HepG2 (cell line): ENCODE measurements around the gene FAM118B. TPM values are rescaled to one million over a fixed set of nuclear protein-coding genes. Genes with fewer than 3 reads are reported as not detected.

Source experiments
- ATAC-seq: fragments of 200-7000 bp; cut with Tn5 transposase; 3 replicates; pipeline ENCODE4 v1.9.1; 2020; ENCODE audit warnings: mild to moderate bottlenecking, moderate library complexity
- BruUV-seq: library from RNA; stranded (reverse); fragments of 400-500 nt; replicated peaks from 2 replicates; lab custom pipeline; 2021; lab: Mats Ljungman, UMichigan
- CTCF ChIA-PET: fragments of 300-600 bp; formaldehyde crosslinking; extraction: SDS; loops from one replicate; lab custom pipeline; 2021; ENCODE audit warnings: low total read pairs, inconsistent platforms, low intra/inter-chr PET ratio; lab: Yijun Ruan, JAX
- POLR2A ChIA-PET: fragments of 350-600 bp; sonication (Branson Sonifier 250); formaldehyde crosslinking; loops from one replicate; lab custom pipeline; 2020; ENCODE audit warnings: antibody characterized with exemption, inconsistent platforms; lab: Yijun Ruan, JAX
- DNase-seq: peaks from one replicate; pipeline ENCODE4 v3.0.0-alpha.2; 2015; ENCODE audit warnings: low spot score
- FAIRE-seq: peaks from 3 replicates; lab custom pipeline; 2011; peaks lifted over from hg19 to GRCh38; lab: Jason Lieb, UNC
- H2AFZ ChIP-seq: one replicate; pipeline ENCODE4 v1.6.1; 2011; ENCODE audit warnings: low read length, inconsistent platforms
- H3K27ac ChIP-seq: fragments of 300-600 bp; 3 replicates; pipeline ENCODE4 v1.8.0; 2011; ENCODE audit warnings: mixed run types, mild to moderate bottlenecking, mixed read lengths, low read length, inconsistent platforms; ENCODE audit not compliant: insufficient read depth; ENCODE audit errors: extremely low read length
- H3K27me3 ChIP-seq, 2 experiments: fragments of 200-600 bp in 1 of 2; 2 replicates in 1 of 2; 3 replicates in 1 of 2; pipeline versions ENCODE4 v1.6.0 to v1.8.0; 2011; ENCODE audit warnings: low read length in 2 of 2, mild to moderate bottlenecking in 2 of 2, moderate library complexity in 2 of 2, inconsistent platforms in 1 of 2; ENCODE audit not compliant: insufficient read depth in 2 of 2, control insufficient read depth in 1 of 2
- H3K36me3 ChIP-seq, 2 experiments: fragments of 200-600 bp in 1 of 2; replicated peaks in 1 of 2; 2 replicates in 1 of 2; 3 replicates in 1 of 2; pipeline versions ENCODE4 v1.5.1 to v1.8.0; 2011; ENCODE audit warnings: low read length in 2 of 2, inconsistent platforms in 1 of 2; ENCODE audit not compliant: insufficient read depth in 2 of 2, control insufficient read depth in 1 of 2
- H3K4me1 ChIP-seq: 2 replicates; pipeline ENCODE4 v1.5.1; 2012; ENCODE audit warnings: low read length, inconsistent platforms; ENCODE audit not compliant: insufficient read depth
- H3K4me2 ChIP-seq: 2 replicates; pipeline ENCODE4 v1.6.0; 2011; ENCODE audit warnings: low read depth, low read length, inconsistent platforms
- H3K4me3 ChIP-seq, 3 experiments: fragments of 200-600 bp in 1 of 3; sonication (generic), shearing (Covaris generic) in 1 of 3; replicated peaks in 1 of 3; 2 replicates each; pipeline ENCODE4 v1.5.1; 2011 to 2016; ENCODE audit warnings: low read length in 3 of 3, inconsistent platforms in 2 of 3, low read depth in 2 of 3, mild to moderate bottlenecking in 2 of 3, control low read depth in 1 of 3, mixed read lengths in 1 of 3; ENCODE audit not compliant: insufficient read depth in 1 of 3
- H3K79me2 ChIP-seq: one replicate; pipeline ENCODE4 v1.6.1; 2011; ENCODE audit warnings: low read length, inconsistent platforms; ENCODE audit not compliant: insufficient read depth
- H3K9ac ChIP-seq: 2 replicates; pipeline ENCODE4 v1.6.0; 2011; ENCODE audit warnings: mild to moderate bottlenecking, low read depth, low read length, inconsistent platforms; ENCODE audit not compliant: insufficient read depth
- H3K9me3 ChIP-seq: 2 replicates; pipeline ENCODE4 v1.5.1; 2012; ENCODE audit warnings: mild to moderate bottlenecking, low read length
- H4K20me1 ChIP-seq: 2 replicates; pipeline ENCODE4 v1.6.0; 2011; ENCODE audit warnings: inconsistent platforms, mild to moderate bottlenecking, low read length, moderate library complexity; ENCODE audit not compliant: insufficient read depth
- ARID2 ChIP-seq: sonication (generic); formaldehyde crosslinking; IDR thresholded peaks from 2 replicates; pipeline ENCODE4 v1.8.1; 2022; ENCODE audit warnings: mild to moderate bottlenecking, missing genetic modification reagents, borderline replicate concordance
- ARNTL ChIP-seq: sonication (generic); formaldehyde crosslinking; IDR thresholded peaks from 2 replicates; pipeline ENCODE4 v1.4.0; 2020; ENCODE audit warnings: mild to moderate bottlenecking, missing genetic modification reagents
- EP300 ChIP-seq, 3 experiments: sonication (generic) in 1 of 3; formaldehyde crosslinking in 1 of 3; IDR thresholded peaks; 2 replicates each; pipeline versions ENCODE4 v1.5.1 to v1.6.1; 2011 to 2020; ENCODE audit warnings: low read depth in 2 of 3, low read length in 2 of 3, borderline replicate concordance in 1 of 3, improper control_type of control experiment in 1 of 3, mild to moderate bottlenecking in 1 of 3, missing genetic modification reagents in 1 of 3, moderate library complexity in 1 of 3
- HIC2 ChIP-seq: sonication (generic); formaldehyde crosslinking; IDR thresholded peaks from 2 replicates; pipeline ENCODE4 v1.9.0; 2022; ENCODE audit warnings: low read depth, missing genetic modification reagents
- HOMEZ ChIP-seq: IDR thresholded peaks from 2 replicates; pipeline ENCODE4 v1.6.1; 2016; ENCODE audit warnings: low read depth
- JUNB ChIP-seq: sonication (generic); formaldehyde crosslinking; IDR thresholded peaks from 2 replicates; pipeline ENCODE4 v1.8.0; 2022; ENCODE audit warnings: missing genetic modification reagents, mild to moderate bottlenecking, borderline replicate concordance
- KLF16 ChIP-seq, 2 experiments: sonication (generic) in 1 of 2; formaldehyde crosslinking in 1 of 2; IDR thresholded peaks; 2 replicates each; pipeline versions ENCODE4 v1.6.1 to v1.8.0; 2016 to 2023; ENCODE audit warnings: missing genetic modification reagents in 2 of 2, missing compliant biosample characterization in 1 of 2
- SAFB2 ChIP-seq: sonication (generic); formaldehyde crosslinking; IDR thresholded peaks from 2 replicates; pipeline ENCODE4 v1.5.1; 2020; ENCODE audit warnings: missing genetic modification reagents, low read depth, mild to moderate bottlenecking, borderline replicate concordance
- SCMH1 ChIP-seq: sonication (generic); formaldehyde crosslinking; IDR thresholded peaks from 2 replicates; pipeline ENCODE4 v1.9.0; 2021; ENCODE audit warnings: missing genetic modification reagents, mild to moderate bottlenecking, borderline replicate concordance
- ZBTB1 ChIP-seq: sonication (generic); formaldehyde crosslinking; IDR thresholded peaks from 2 replicates; pipeline ENCODE4 v1.4.0; 2020; ENCODE audit warnings: missing genetic modification reagents, borderline replicate concordance
- ZEB1 ChIP-seq: IDR thresholded peaks from 2 replicates; pipeline ENCODE4 v1.6.1; 2012; ENCODE audit warnings: mild to moderate bottlenecking, low read depth, inconsistent platforms; ENCODE audit not compliant: insufficient replicate concordance
- ZFP62 ChIP-seq: sonication (generic); formaldehyde crosslinking; IDR thresholded peaks from 2 replicates; pipeline ENCODE4 v1.4.0; 2020; ENCODE audit warnings: missing genetic modification reagents
- ZFX ChIP-seq: sonication (generic); formaldehyde crosslinking; IDR thresholded peaks from 2 replicates; pipeline ENCODE4 v1.4.0; 2020; ENCODE audit warnings: mild to moderate bottlenecking, low read depth, missing genetic modification reagents, moderate library complexity
- ZNF251 ChIP-seq: sonication (generic); formaldehyde crosslinking; IDR thresholded peaks from 2 replicates; pipeline ENCODE4 v1.9.0; 2021; ENCODE audit warnings: mild to moderate bottlenecking, missing genetic modification reagents
- ZNF263 ChIP-seq: sonication (generic); formaldehyde crosslinking; IDR thresholded peaks from 2 replicates; pipeline ENCODE4 v1.4.0; 2020; ENCODE audit warnings: missing genetic modification reagents
- ZNF740 ChIP-seq: sonication (generic); formaldehyde crosslinking; IDR thresholded peaks from 2 replicates; pipeline ENCODE4 v1.4.0; 2020; ENCODE audit warnings: missing genetic modification reagents
- ZNF782 ChIP-seq: sonication (generic); formaldehyde crosslinking; IDR thresholded peaks from 2 replicates; pipeline ENCODE4 v1.4.0; 2020; ENCODE audit warnings: missing genetic modification reagents, mild to moderate bottlenecking, borderline replicate concordance
- ZNF788 ChIP-seq: sonication (generic); formaldehyde crosslinking; IDR thresholded peaks from 2 replicates; pipeline ENCODE4 v1.5.0; 2020; ENCODE audit warnings: mild to moderate bottlenecking, missing genetic modification reagents, borderline replicate concordance
- WGBS: methylation state at CpG from one replicate; pipeline ENCODE4 v1.1.6; 2017; ENCODE audit warnings: low lambda C conversion rate; 5-methylcytosine and 5-hydroxymethylcytosine counted together
- in situ Hi-C: cut with HindIII; loops from 2 replicates; pipeline ENCODE4 v1.10.0; 2017; ENCODE audit warnings: low pct_unique_long_range_greater_than_20kb; ENCODE audit not compliant: extremely low pct_ligation_motif_present
- intact Hi-C: fragments of 100-400 bp; cut with micrococcal nuclease; formaldehyde crosslinking; loops from one replicate; pipeline ENCODE4 v1.10.0; 2022; ENCODE audit not compliant: unreplicated experiment
- polyA plus RNA-seq, 8 experiments: library from polyadenylated mRNA; depleted of rRNA in 3 of 8; stranded (reverse) in 7 of 8; unstranded in 1 of 8; fragments of >200 nt; fragmentation: Illumina TruSeq in 4 of 8; extraction: Trizol in 4 of 8; gene quantifications; 2 replicates each; pipeline versions ENCODE4 v1.2.1 to v1.2.3, GENCODE V29; 2011 to 2016; ENCODE audit warnings: low read depth in 4 of 8, missing spikeins in 1 of 8, mixed read lengths in 1 of 8; ENCODE audit not compliant: insufficient read depth in 1 of 8
- total RNA-seq, 5 experiments: library from RNA; depleted of rRNA; stranded (reverse); fragments of >200 nt; fragmentation: Illumina TruSeq; extraction: Trizol; gene quantifications; 2 replicates each; pipeline ENCODE4 v1.2.3, GENCODE V29; 2016; ENCODE audit warnings: low read depth in 1 of 5
- TF ChIP-seq, protein P1 (sequence below): sonication (generic); formaldehyde crosslinking; conservative IDR thresholded peaks from 2 replicates; pipeline ENCODE4 v1.4.0; 2020; ENCODE audit warnings: missing genetic modification reagents

Gene FAM118B
- total and polyA plus RNA-seq, 2 of the 13 experiments (the other 11 are each of a cell fraction or from before 2014, with no cell fraction given) = 10.2 to 25.7 TPM

DNA sequence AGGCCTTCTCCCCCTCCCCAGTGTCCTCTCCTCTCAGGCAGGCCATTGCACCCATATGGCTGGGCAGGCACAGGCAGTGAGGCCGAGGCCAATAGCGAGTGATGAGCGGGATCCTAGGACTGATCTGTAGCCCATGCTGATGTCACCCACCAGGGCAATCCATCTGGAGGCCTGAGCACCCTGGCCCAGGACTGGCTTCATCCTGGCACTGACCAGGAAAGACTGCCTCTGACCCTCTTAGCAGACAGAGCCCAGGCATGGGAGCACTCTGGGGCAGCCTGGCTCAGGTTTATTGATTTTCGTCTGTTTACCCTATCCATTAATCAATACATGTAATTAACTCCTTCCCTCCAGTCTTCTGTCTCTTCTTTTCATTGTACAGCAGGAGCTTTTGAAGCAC, 66.2 kb downstream of the FAM118B start (continued):
- TF ChIP-seq ZNF263 (CRISPR knock-in tag) (peak; percentile 97), ZFP62 (no peak), EP300 (IDR thresholded peaks at IDR 0.05; ENCODE audit: low read depth in 2 of 2, low read length in 2 of 2) (0 out of 4 replicates have a peak, but pooled peaks of 1 of the 2 experiments have one; percentile 7), EP300 (CRISPR knock-in tag; IDR thresholded peaks at IDR 0.05; ENCODE audit: borderline replicate concordance) (no peak), ARNTL (CRISPR knock-in tag) (no peak), HIC2 (peak; percentile 26; the same call in 1 of the 2 replicates), ZNF740 (no peak), JUNB (no peak), ZFX (0 out of 2 replicates have a peak, but pooled peaks have one; percentile 1), ZNF782 (CRISPR knock-in tag) (no peak)

DNA sequence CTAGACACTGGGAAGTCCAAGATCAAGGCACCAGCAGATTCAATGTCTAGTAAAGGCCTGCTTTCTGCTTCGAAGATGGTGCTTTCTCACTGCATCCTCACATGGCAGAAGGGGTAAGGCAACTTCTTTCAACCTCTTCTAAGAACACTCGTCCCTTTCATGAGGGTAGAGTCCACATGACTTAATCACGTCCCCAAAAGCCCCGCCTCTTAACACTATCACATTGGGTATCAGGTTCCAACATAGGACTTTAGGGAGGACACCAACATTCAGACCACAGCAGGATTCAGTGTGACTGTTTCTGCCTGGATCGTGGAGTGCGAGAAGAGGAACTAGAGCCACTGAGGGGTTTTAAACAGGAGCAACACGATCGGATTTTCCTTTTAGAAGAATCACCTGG, 67.6 kb downstream of the FAM118B start:
- POLR2A ChIA-PET = no interaction called here
- no peaks in the 10 kb centered on the region for H3K9me3 ChIP-seq
- WGBS = 88% methylated on average over 8 of the region's 8 CpGs
- no peak overlapping the region for H3K9ac ChIP-seq
- intact Hi-C loops = no loop called here
- H3K4me2 ChIP-seq = no peak overlapping the region
- no peak overlapping the region for H3K27ac ChIP-seq
- H3K79me2 ChIP-seq = peaks cover 5% of the 10 kb centered on the region
- peaks cover 47% of the 10 kb centered on the region for H3K4me1 ChIP-seq
- in situ Hi-C loops = no loop called here
- CTCF ChIA-PET = no interaction called here
- no peak for ATAC-seq
- H3K36me3 ChIP-seq = peaks cover 16 to 19% of the 10 kb centered on the region in 2 experiments
- H3K27me3 ChIP-seq = no peaks in the 10 kb centered on the region
- BruUV-seq = no TSS peak
- H4K20me1 ChIP-seq = no peaks in the 10 kb centered on the region
- H3K4me3 ChIP-seq = no peak overlapping the region
- H2AFZ ChIP-seq = no peak overlapping the region
- no peak for DNase-seq
- no peak for FAIRE-seq
- TF ChIP-seq ZBTB1 (CRISPR knock-in tag) (no peak), ZNF251 (CRISPR knock-in tag) (no peak), HOMEZ (no peak), ZEB1 (no peak), ZNF788 (CRISPR knock-in tag) (no peak), SAFB2 (CRISPR knock-in tag) (no peak), ARID2 (CRISPR knock-in tag) (no peak), SCMH1 (CRISPR knock-in tag) (no peak), KLF16 (CRISPR knock-in tag; IDR thresholded peaks at IDR 0.05) (no peak)
- TF ChIP-seq, protein P1, sequence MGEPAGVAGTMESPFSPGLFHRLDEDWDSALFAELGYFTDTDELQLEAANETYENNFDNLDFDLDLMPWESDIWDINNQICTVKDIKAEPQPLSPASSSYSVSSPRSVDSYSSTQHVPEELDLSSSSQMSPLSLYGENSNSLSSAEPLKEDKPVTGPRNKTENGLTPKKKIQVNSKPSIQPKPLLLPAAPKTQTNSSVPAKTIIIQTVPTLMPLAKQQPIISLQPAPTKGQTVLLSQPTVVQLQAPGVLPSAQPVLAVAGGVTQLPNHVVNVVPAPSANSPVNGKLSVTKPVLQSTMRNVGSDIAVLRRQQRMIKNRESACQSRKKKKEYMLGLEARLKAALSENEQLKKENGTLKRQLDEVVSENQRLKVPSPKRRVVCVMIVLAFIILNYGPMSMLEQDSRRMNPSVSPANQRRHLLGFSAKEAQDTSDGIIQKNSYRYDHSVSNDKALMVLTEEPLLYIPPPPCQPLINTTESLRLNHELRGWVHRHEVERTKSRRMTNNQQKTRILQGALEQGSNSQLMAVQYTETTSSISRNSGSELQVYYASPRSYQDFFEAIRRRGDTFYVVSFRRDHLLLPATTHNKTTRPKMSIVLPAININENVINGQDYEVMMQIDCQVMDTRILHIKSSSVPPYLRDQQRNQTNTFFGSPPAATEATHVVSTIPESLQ = no peak
